HUES6 (cell line): Measurements from ENCODE around the gene CBFA2T3.

ENCODE experiments used
- H3K27ac ChIP-seq: 2 replicates; pipeline ENCODE4 v1.7.0; 2013; ENCODE audit warnings: low read depth, mild to moderate bottlenecking, low read length, inconsistent platforms
- H3K27me3 ChIP-seq: 2 replicates; pipeline ENCODE4 v1.6.1; 2013; ENCODE audit warnings: low read length; ENCODE audit not compliant: control insufficient read depth, insufficient read depth
- H3K36me3 ChIP-seq: 2 replicates; pipeline ENCODE4 v1.6.1; 2013; ENCODE audit warnings: low read length; ENCODE audit not compliant: control insufficient read depth, insufficient read depth
- H3K4me1 ChIP-seq: 2 replicates; pipeline ENCODE4 v1.6.1; 2013; ENCODE audit warnings: low read length; ENCODE audit not compliant: control insufficient read depth, insufficient read depth
- H3K4me3 ChIP-seq: 2 replicates; pipeline ENCODE4 v1.5.1; 2013; ENCODE audit warnings: low read depth, low read length
- H3K9ac ChIP-seq: one replicate; pipeline ENCODE4 v1.6.1; 2013; ENCODE audit warnings: mild to moderate bottlenecking, low read length
- H3K9me3 ChIP-seq: 2 replicates; pipeline ENCODE4 v1.6.1; 2013; ENCODE audit warnings: low read depth, low read length; ENCODE audit not compliant: control insufficient read depth, insufficient read depth

CBFA2T3 gene

DNA sequence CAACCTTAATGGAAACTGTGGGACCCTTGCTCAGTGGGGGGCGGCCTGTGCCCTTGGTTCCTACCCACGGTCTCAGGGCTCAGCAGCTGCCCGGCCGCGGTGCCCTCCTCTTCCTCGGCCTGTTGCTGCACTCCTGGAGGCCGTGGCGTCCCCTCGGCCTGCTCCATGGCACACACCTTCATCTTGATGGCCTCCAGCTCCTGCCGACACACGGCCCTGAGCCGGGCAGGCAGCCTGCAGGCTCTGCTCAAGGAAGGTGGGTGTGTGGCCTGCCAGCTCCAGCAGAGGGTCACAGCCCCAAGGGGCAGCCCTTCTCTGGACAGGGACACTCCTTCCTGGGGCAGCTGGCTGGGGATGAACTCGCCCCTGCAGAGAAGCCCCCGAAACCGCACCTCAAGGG is 111.3 kb downstream of the CBFA2T3 start:
- Histone ChIP-seq H3K27ac (no peak overlapping the region), H3K9ac (no peak overlapping the region), H3K4me3 (no peak overlapping the region), H3K36me3 (peaks cover 23% of the 10 kb centered on the region), H3K4me1 (no peaks in the 10 kb centered on the region), H3K9me3 (no peaks in the 10 kb centered on the region), H3K27me3 (peaks cover 5% of the 10 kb centered on the region; the same call in 1 of the 2 replicates)

- Histone ChIP-seq H3K4me3 (no peak overlapping the region), H3K27ac (no peak overlapping the region), H3K27me3 (peaks cover 5% of the 10 kb centered on the region; the same call in 1 of the 2 replicates), H3K4me1 (no peaks in the 10 kb centered on the region), H3K9me3 (no peaks in the 10 kb centered on the region), H3K36me3 (peaks cover 28% of the 10 kb centered on the region), H3K9ac (no peak overlapping the region)
Measured at GRCh38 chr16:88865310-88865709, 111.7 kb downstream of the CBFA2T3 start.

DNA sequence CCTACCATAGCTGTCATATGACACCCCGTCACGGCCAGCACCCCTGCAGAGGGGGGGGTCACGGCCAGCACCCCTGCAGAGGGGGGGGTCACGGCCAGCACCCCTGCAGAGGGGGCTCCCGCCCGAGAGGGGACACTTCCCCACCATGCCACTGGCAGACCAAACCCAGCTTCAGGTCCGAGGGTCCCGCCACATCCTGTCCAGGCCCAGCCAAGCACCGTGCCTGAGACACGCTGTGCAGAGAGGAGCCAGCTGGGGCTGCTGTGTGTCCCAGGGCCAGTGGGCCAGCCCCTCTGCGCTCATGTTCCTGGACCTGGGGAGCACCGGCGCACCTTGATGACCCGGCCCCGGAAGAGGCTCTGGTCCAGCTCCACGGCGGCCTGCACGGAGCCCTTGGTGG is 112.5 kb downstream of the CBFA2T3 start:
- Histone ChIP-seq H3K27me3 (peaks cover 5% of the 10 kb centered on the region; the same call in 1 of the 2 replicates), H3K36me3 (peaks cover 35% of the 10 kb centered on the region), H3K27ac (no peak overlapping the region), H3K9ac (no peak overlapping the region), H3K4me1 (no peaks in the 10 kb centered on the region), H3K4me3 (no peak overlapping the region), H3K9me3 (no peaks in the 10 kb centered on the region)

DNA sequence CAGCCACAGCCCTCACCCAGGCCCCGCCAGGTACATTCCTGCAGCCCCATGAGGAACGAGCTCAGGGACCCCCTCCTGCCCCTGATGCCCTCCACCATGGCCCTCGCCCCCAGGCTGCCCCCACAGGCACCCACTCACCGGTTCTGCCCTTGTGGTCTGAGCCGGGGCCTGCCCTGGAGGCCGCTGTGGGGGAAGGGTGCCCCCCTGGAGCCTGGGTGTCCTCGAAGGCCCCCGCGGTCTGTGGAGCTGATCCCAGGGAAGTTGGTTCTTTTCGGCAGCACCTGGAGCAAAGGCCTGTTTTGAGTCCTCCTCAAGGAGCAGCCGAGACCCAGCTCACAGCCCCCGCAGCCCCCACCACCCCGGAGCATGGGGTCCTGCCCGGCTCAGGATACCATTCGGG is 112.9 kb downstream of the CBFA2T3 start:
- Histone ChIP-seq H3K27ac (no peak overlapping the region), H3K4me3 (no peak overlapping the region), H3K9ac (no peak overlapping the region), H3K27me3 (peaks cover 5% of the 10 kb centered on the region; the same call in 1 of the 2 replicates), H3K9me3 (no peaks in the 10 kb centered on the region), H3K4me1 (no peaks in the 10 kb centered on the region), H3K36me3 (peaks cover 40% of the 10 kb centered on the region)

GRCh38 chr16:88863426-88863825 is 113.6 kb downstream of the CBFA2T3 start:
- H3K4me3 ChIP-seq = no peak overlapping the region
- no peak overlapping the region for H3K27ac ChIP-seq
- peaks cover 46% of the 10 kb centered on the region for H3K36me3 ChIP-seq
- H3K9me3 ChIP-seq = no peaks in the 10 kb centered on the region
- no peaks in the 10 kb centered on the region for H3K4me1 ChIP-seq
- no peaks in the 10 kb centered on the region for H3K27me3 ChIP-seq
- H3K9ac ChIP-seq = no peak overlapping the region

GRCh38 chr16:88862968-88863367 is 114.0 kb downstream of the CBFA2T3 start:
- H3K27me3 ChIP-seq = no peaks in the 10 kb centered on the region
- H3K4me1 ChIP-seq = peaks cover 2% of the 10 kb centered on the region
- H3K9me3 ChIP-seq = no peaks in the 10 kb centered on the region
- peaks cover 48% of the 10 kb centered on the region for H3K36me3 ChIP-seq
- H3K27ac ChIP-seq = no peak overlapping the region
- H3K4me3 ChIP-seq = no peak overlapping the region
- no peak overlapping the region for H3K9ac ChIP-seq

DNA sequence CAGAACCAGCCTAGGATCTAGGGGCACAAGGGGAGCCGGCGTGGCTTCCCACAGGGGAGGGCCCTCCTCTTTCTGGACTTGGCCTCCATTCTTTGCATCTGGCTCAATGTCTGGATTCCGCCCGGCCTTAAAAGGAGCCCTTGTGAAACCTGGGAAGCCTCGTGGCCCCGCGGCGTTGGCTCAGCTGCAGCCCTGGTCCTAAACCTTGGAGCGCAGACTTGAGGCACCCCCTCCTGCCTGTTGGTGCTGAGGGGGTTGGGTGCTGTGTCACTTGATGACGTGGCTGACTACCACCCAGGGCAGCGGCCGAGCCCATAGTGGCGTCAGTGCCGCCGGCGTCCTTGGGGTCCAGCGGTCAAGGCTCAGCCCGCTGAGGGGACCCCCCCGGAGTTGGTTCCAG is 115.6 kb downstream of the CBFA2T3 start:
- H3K9ac ChIP-seq = no peak overlapping the region
- no peaks in the 10 kb centered on the region for H3K9me3 ChIP-seq
- H3K4me3 ChIP-seq = no peak overlapping the region
- peaks cover 48% of the 10 kb centered on the region for H3K36me3 ChIP-seq
- H3K27ac ChIP-seq = no peak overlapping the region
- peaks cover 4% of the 10 kb centered on the region for H3K4me1 ChIP-seq
- no peaks in the 10 kb centered on the region for H3K27me3 ChIP-seq

GRCh38 chr16:88859381-88860091 is 117.5 kb downstream of the CBFA2T3 start:
- Histone ChIP-seq H3K27ac (no peak overlapping the region), H3K9ac (no peak overlapping the region)

DNA sequence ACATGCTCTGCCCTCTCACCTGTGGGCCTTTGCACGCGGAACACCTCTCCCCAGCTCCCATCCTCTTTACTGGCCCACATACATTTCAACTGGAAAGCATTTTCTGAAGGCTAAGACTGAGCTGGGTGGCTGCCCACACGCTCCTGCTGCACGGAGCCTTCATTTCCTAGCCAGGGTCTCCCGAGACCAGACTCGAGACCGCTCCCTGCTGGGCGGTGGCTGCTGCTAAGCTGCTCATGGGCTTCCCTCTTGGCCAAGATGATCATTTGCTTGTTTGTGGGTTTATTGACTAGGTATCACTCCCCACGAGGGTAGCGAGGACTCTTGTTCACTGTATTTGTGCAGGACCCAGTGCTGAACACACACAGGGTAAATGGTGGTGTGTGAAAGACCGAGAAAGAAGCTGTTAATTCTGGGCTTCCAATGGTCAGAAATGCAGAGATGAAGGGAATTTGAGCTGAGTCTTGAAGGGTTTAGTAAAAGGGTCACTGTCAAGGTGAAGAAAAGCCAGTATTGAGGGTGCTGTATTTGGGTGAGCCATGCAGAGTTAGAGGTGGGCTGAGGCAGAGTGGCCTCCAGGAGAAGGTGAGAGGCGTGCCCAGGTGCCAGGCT is 119.2 kb downstream of the CBFA2T3 start:
- Histone ChIP-seq H3K27ac (no peak overlapping the region), H3K4me1 (peaks cover 8% of the 10 kb centered on the region), H3K9ac (peak overlapping the region; percentile 94), H3K27me3 (no peaks in the 10 kb centered on the region), H3K36me3 (peaks cover 44% of the 10 kb centered on the region), H3K4me3 (peak overlapping the region; percentile 86), H3K9me3 (no peaks in the 10 kb centered on the region)

More at GRCh38 chr16:88859381-88860091, 117.5 kb downstream of the CBFA2T3 start:
- Histone ChIP-seq H3K36me3 (peaks cover 48% of the 10 kb centered on the region), H3K4me1 (peaks cover 8% of the 10 kb centered on the region), H3K27me3 (no peaks in the 10 kb centered on the region), H3K4me3 (no peak overlapping the region), H3K9me3 (no peaks in the 10 kb centered on the region)

DNA sequence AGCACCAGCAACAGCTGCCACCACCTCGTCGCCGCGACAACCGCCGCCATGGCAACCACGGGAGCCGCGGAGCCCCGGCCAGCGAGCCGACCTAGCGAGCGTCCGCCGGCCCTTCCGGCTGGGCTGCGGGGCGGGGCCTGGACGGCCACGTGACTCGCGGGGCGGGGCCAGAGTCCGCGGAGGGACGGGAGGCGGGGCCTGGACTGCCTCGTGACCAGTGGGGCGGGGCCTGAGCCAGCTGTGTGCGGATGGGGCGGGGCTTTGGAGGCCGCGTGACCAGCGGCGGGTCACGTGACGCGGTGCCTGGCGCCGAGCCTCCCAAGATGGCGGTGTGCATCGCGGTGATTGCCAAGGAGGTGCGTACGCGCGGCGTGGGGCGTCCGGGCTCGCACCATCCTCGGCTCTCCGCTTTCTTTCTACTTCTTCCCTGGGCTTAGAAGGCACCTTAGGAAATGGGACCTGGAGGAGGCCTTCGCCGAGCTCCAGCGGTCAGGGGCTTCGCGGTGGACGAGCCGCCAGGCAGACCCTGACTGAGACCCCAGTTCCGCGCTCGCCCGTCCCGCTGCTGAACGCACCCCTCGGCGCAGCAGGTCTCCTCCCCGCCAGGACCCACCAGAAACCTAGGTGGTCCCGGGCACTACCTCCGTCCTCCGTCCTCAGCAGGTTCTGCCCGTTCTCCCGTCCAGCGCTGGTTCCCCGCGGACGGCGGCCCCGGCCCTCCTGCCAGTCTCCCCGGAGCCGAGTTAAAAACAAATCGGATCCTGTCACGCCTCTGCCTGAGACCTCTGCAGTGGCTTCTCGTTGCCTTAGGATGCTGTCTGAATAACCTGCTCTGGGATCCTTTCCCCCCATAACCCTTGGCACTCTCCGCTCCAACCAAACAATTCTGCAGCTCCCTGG is 119.9 kb downstream of the CBFA2T3 start, which contains the start of the genes GALNS and TRAPPC2L:
Gene GALNS (minus strand): TSS at position 120 of the 900 bp plus-strand sequence. CDS start 70 bp downstream, at position 50.
Gene TRAPPC2L (plus strand): TSS at position 300 of the 900 bp plus-strand sequence. CDS start 24 bp downstream, at position 324.
- Histone ChIP-seq H3K9me3 (no peaks in the 10 kb centered on the region), H3K4me1 (peaks cover 8% of the 10 kb centered on the region), H3K27me3 (no peaks in the 10 kb centered on the region), H3K9ac (peak within 1 kb of the TSS; percentile 94), H3K27ac (peak within 1 kb of the TSS; percentile 24; the same call in 1 of the 2 replicates), H3K4me3 (peak within 1 kb of the TSS; percentile 86), H3K36me3 (peaks cover 37% of the 10 kb centered on the region)
